T-helper 2 cell treated with Interferon-gamma antibody and Interleukin-4, amounts not matched to agents 5 μg/mL and 100 μg/mL, for 36 hours (primary cell): Measurements from ENCODE around the gene PGBD1.

Experiments used
- DNase-seq: peaks from one replicate; pipeline ENCODE4 v3.0.0; 2021; ENCODE audit warnings: low spot score
- H3K27ac Mint-ChIP-seq: one replicate; pipeline ENCODE4 v1.8.0; 2021; ENCODE audit warnings: mild to moderate bottlenecking, mixed read lengths
- H3K27me3 Mint-ChIP-seq: one replicate; pipeline ENCODE4 v1.8.0; 2021; ENCODE audit warnings: low read depth, mixed read lengths
- H3K36me3 Mint-ChIP-seq: one replicate; pipeline ENCODE4 v1.8.0; 2021; ENCODE audit warnings: low read depth, mixed read lengths
- H3K4me1 Mint-ChIP-seq: one replicate; pipeline ENCODE4 v1.8.0; 2021; ENCODE audit warnings: low read depth, mixed read lengths
- H3K4me3 Mint-ChIP-seq: one replicate; pipeline ENCODE4 v1.8.0; 2022; ENCODE audit warnings: mild to moderate bottlenecking, moderate library complexity, mixed read lengths
- H3K9me3 Mint-ChIP-seq: one replicate; pipeline ENCODE4 v1.8.0; 2021; ENCODE audit warnings: mixed read lengths

PGBD1 gene

GRCh38 chr6:28335040-28335563, 53.7 kb downstream of the PGBD1 start:
- no peak for DNase-seq
- H3K9me3 Mint-ChIP-seq: peaks cover 14% of the 10 kb centered on the region
- peaks cover 5% of the 10 kb centered on the region for H3K4me1 Mint-ChIP-seq
- peak overlapping the region; percentile 6 for H3K4me3 Mint-ChIP-seq
- peaks cover 3% of the 10 kb centered on the region for H3K27me3 Mint-ChIP-seq
- peaks cover 4% of the 10 kb centered on the region for H3K36me3 Mint-ChIP-seq
- no peak overlapping the region for H3K27ac Mint-ChIP-seq

GRCh38 chr6:28335564-28336283, 54.4 kb downstream of the PGBD1 start, which contains the start of gene ZSCAN31:
Gene ZSCAN31 (minus strand): TSS chr6:28336148. CDS start chr6:28329683, 6,465 bp downstream.
- peaks cover 17% of the 10 kb centered on the region for H3K9me3 Mint-ChIP-seq
- DNase-seq: peak; percentile 74
- peak within 1 kb of the TSS; percentile 6 for H3K4me3 Mint-ChIP-seq
- peaks cover 8% of the 10 kb centered on the region for H3K36me3 Mint-ChIP-seq
- H3K27me3 Mint-ChIP-seq: peaks cover 3% of the 10 kb centered on the region
- H3K4me1 Mint-ChIP-seq: peaks cover 5% of the 10 kb centered on the region
- no peak within 1 kb of the TSS for H3K27ac Mint-ChIP-seq

GRCh38 chr6:28336284-28337120, 55.1 kb downstream of the PGBD1 start:
- DNase-seq: peak; percentile 23
- Mint-ChIP-seq H3K4me1 (peaks cover 5% of the 10 kb centered on the region), H3K36me3 (peaks cover 9% of the 10 kb centered on the region), H3K9me3 (peaks cover 22% of the 10 kb centered on the region), H3K4me3 (no peak overlapping the region), H3K27ac (no peak overlapping the region), H3K27me3 (peaks cover 3% of the 10 kb centered on the region)

GRCh38 chr6:28337121-28337520, 55.7 kb downstream of the PGBD1 start:
- peaks cover 23% of the 10 kb centered on the region for H3K9me3 Mint-ChIP-seq
- peaks cover 5% of the 10 kb centered on the region for H3K4me1 Mint-ChIP-seq
- peaks cover 8% of the 10 kb centered on the region for H3K36me3 Mint-ChIP-seq
- DNase-seq: no peak
- H3K27me3 Mint-ChIP-seq: peaks cover under 1% of the 10 kb centered on the region
- no peak overlapping the region for H3K27ac Mint-ChIP-seq
- no peak overlapping the region for H3K4me3 Mint-ChIP-seq

DNA sequence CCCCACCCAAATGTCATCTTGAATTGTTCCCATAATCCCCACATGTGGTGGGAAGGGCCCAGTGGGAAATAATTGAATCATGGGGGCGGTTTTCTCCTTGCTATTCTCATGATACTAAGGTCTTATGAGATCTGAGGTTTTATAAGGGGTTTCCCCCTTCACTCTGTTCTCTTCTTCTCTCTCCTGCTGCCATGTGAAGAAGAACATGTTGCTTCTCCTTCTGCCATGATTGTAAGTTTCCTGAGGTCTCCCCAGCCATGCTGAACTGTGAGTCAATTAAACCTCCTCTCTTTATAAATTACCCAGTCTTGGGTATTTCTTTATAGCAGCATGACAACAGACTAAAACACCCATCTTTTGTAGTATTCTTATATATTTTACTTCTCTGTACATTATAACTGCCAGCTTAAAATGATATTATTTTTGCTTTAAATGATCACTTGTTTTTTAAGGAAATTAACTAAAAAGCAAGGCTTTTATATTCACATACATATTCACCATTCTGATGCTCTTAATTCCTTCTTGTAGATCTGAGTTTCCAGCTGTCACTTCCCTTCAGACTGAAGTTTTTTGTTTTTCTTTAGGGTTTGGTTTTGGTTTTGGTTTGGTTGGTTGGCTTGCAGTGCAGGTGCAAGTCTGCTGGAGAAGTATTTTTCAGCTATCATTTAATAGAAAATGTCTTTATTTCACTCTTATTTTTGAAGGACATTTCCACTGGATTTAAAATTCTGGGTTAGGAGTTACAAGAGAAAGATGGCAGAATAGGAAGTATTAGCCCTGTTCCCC, 59.1 kb downstream of the PGBD1 start:
- Mint-ChIP-seq H3K4me1 (no peaks in the 10 kb centered on the region), H3K4me3 (no peak overlapping the region), H3K36me3 (peaks cover 8% of the 10 kb centered on the region), H3K9me3 (peaks cover 27% of the 10 kb centered on the region), H3K27me3 (peaks cover 14% of the 10 kb centered on the region), H3K27ac (no peak overlapping the region)
- no peak for DNase-seq

- Mint-ChIP-seq H3K9me3 (peaks cover 27% of the 10 kb centered on the region), H3K4me1 (no peaks in the 10 kb centered on the region), H3K4me3 (no peak overlapping the region), H3K27ac (no peak overlapping the region), H3K36me3 (peaks cover 8% of the 10 kb centered on the region), H3K27me3 (peaks cover 39% of the 10 kb centered on the region)
- DNase-seq: no peak
These were observed 62.7 kb downstream of the PGBD1 start for GRCh38 chr6:28343898-28344677.

DNA sequence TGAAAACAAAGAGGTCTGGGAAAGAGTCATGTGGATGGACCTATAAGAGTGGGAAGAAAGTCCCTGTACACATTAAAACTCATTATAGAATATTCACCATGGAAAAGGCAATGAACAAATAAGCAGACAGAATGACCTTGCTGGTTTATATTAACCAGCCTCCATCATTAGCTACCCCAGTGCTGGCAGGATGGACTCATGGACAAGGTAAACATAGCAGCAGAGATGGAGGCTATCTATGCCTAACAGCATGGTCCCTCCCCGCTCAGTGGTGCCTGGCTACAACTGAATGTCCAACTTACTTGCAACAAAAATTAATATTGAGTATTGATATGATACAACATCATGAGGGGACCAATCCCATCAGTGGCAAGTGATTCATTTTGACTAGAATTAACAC, 63.8 kb downstream of the PGBD1 start:
- Mint-ChIP-seq H3K4me3 (no peak overlapping the region), H3K36me3 (peaks cover 8% of the 10 kb centered on the region), H3K27me3 (peaks cover 39% of the 10 kb centered on the region), H3K4me1 (peaks cover 4% of the 10 kb centered on the region), H3K27ac (no peak overlapping the region), H3K9me3 (peaks cover 20% of the 10 kb centered on the region)
- no peak for DNase-seq

DNA sequence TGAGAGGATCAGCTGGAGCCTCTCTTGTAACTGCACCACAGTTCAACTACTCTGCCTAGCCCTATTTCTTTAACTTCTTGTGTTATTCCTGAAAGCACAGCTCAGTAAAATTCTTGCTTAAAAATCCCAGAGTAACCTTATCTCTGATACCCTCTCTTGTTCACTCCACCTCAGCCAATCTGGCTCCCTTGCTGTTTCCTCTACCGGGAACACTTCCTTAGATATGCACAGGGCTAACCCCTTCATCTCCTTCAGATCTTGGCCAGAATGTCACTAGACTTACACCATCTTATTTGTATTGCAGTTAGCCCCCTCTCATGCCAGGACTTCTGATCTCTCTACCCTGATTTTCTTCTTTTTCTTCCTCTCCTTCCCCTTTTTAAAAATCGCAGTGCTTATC, 65.7 kb downstream of the PGBD1 start:
- Mint-ChIP-seq H3K27ac (no peak overlapping the region), H3K36me3 (peaks cover 9% of the 10 kb centered on the region), H3K9me3 (peaks cover 5% of the 10 kb centered on the region), H3K4me3 (no peak overlapping the region), H3K27me3 (peaks cover 39% of the 10 kb centered on the region), H3K4me1 (peaks cover 17% of the 10 kb centered on the region)
- no peak for DNase-seq

- Mint-ChIP-seq H3K36me3 (peaks cover 17% of the 10 kb centered on the region), H3K27ac (peak overlapping the region; percentile 95), H3K4me3 (peak overlapping the region; percentile 96), H3K9me3 (peaks cover 3% of the 10 kb centered on the region), H3K27me3 (peaks cover 34% of the 10 kb centered on the region), H3K4me1 (peaks cover 17% of the 10 kb centered on the region)
- DNase-seq: no peak
These were observed 68.0 kb downstream of the PGBD1 start for GRCh38 chr6:28349344-28349891.

GRCh38 chr6:28349892-28350737, 68.7 kb downstream of the PGBD1 start, which contains the start of gene ZKSCAN3:
Gene ZKSCAN3 (plus strand): TSS chr6:28349947. CDS start chr6:28359587, 9,640 bp downstream.
- Mint-ChIP-seq H3K27ac (peak within 1 kb of the TSS; percentile 95), H3K4me3 (peak within 1 kb of the TSS; percentile 96), H3K27me3 (peaks cover 29% of the 10 kb centered on the region)

DNA sequence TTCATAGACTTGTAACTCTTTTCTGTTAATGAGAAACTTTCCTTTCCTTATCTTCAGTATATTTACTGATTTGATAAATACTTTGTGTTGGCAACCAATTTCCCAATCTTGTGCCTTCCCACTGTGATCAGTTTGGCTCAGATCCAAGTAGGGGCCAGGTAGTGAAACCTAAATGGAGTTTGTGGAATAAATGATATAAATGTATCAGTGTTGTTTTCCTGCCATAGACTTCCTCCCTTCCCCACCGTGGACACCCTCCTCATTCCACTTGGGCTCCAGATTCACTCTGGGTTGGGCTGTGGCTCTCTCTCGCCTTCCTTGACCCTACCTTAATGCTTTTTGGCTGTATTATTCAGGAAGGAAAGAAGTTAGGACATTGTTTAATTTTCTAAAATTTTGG, 69.7 kb downstream of the PGBD1 start:
- H3K27ac Mint-ChIP-seq: no peak overlapping the region
- H3K4me3 Mint-ChIP-seq: peak overlapping the region; percentile 96
- peaks cover 17% of the 10 kb centered on the region for H3K36me3 Mint-ChIP-seq
- H3K9me3 Mint-ChIP-seq: peaks cover 3% of the 10 kb centered on the region
- H3K4me1 Mint-ChIP-seq: peaks cover 28% of the 10 kb centered on the region
- H3K27me3 Mint-ChIP-seq: peaks cover 20% of the 10 kb centered on the region
- DNase-seq: no peak

More at GRCh38 chr6:28349892-28350737, 68.7 kb downstream of the PGBD1 start, which contains the start of gene ZKSCAN3:
- Mint-ChIP-seq H3K9me3 (peaks cover 3% of the 10 kb centered on the region), H3K4me1 (peaks cover 18% of the 10 kb centered on the region), H3K36me3 (peaks cover 17% of the 10 kb centered on the region)
- DNase-seq: peak; percentile 86

- H3K27ac Mint-ChIP-seq: peak overlapping the region; percentile 70
- H3K36me3 Mint-ChIP-seq: peaks cover 17% of the 10 kb centered on the region
- no peak for DNase-seq
- peaks cover 16% of the 10 kb centered on the region for H3K27me3 Mint-ChIP-seq
- peaks cover 3% of the 10 kb centered on the region for H3K9me3 Mint-ChIP-seq
- H3K4me3 Mint-ChIP-seq: peak overlapping the region; percentile 96
- peaks cover 31% of the 10 kb centered on the region for H3K4me1 Mint-ChIP-seq
These were observed 70.1 kb downstream of the PGBD1 start for GRCh38 chr6:28351493-28351925.
